ENCODE results near the gene VTI1A. TPM values are rescaled to one million over a fixed set of nuclear protein-coding genes. Genes with fewer than 3 reads are reported as not detected.

Gene VTI1A
- total and polyA plus RNA-seq, 2 of the 13 experiments (the other 11 are each of a cell fraction or from before 2014, with no cell fraction given), result 11.7 to 32.7 TPM

DNA sequence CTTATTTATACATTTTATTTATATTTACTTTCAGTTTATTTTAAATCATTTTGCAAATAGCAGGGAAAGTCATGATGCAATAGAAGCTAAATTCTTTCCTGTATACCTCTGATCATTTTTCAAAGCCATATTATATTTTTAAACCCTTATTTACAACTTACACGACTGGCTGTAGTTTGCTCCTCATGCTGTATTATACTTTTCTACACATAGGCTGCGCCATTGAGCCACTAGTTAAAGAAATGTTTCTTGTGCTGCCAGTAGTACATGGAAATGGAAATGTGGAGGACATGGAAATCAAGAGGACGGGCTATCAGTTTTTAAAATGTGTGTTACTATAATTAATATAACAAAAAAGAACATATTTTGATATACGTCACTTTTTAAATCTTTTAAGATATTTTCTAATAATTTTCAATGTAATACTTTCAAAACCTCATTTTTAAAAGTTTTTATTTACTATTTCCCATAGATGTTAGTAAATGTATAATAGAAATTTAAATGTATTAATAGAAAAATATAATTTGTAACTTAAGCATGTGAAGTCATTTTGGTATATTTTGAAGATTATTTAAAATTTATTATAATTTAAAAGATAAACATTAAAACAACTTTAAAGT is 118.5 kb downstream of the VTI1A start (continued):
- TF ChIP-seq, protein P1, sequence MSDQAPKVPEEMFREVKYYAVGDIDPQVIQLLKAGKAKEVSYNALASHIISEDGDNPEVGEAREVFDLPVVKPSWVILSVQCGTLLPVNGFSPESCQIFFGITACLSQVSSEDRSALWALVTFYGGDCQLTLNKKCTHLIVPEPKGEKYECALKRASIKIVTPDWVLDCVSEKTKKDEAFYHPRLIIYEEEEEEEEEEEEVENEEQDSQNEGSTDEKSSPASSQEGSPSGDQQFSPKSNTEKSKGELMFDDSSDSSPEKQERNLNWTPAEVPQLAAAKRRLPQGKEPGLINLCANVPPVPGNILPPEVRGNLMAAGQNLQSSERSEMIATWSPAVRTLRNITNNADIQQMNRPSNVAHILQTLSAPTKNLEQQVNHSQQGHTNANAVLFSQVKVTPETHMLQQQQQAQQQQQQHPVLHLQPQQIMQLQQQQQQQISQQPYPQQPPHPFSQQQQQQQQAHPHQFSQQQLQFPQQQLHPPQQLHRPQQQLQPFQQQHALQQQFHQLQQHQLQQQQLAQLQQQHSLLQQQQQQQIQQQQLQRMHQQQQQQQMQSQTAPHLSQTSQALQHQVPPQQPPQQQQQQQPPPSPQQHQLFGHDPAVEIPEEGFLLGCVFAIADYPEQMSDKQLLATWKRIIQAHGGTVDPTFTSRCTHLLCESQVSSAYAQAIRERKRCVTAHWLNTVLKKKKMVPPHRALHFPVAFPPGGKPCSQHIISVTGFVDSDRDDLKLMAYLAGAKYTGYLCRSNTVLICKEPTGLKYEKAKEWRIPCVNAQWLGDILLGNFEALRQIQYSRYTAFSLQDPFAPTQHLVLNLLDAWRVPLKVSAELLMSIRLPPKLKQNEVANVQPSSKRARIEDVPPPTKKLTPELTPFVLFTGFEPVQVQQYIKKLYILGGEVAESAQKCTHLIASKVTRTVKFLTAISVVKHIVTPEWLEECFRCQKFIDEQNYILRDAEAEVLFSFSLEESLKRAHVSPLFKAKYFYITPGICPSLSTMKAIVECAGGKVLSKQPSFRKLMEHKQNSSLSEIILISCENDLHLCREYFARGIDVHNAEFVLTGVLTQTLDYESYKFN (CRISPR knock-in tag; conservative IDR thresholded peaks at IDR 0.05), result no peak
- TF ChIP-seq CHD2 (IDR thresholded peaks at IDR 0.05; ENCODE audit: low read depth, low read length), result no peak
- peak; percentile 70; the same call in 1 of the 2 replicates for TF ChIP-seq RAD21 (CRISPR knock-in tag; IDR thresholded peaks at IDR 0.05)
- no peak for TF ChIP-seq ZNF24 (IDR thresholded peaks at IDR 0.05)
- TF ChIP-seq RXRA (CRISPR knock-in tag; IDR thresholded peaks at IDR 0.05), result no peak
- 0 out of 2 replicates have a peak, but pooled peaks have one; percentile 65 for TF ChIP-seq MIXL1 (CRISPR knock-in tag; IDR thresholded peaks at IDR 0.05)
- TF ChIP-seq EHMT2 (IDR thresholded peaks at IDR 0.05; ENCODE audit: borderline replicate concordance, low read depth, low read length), result peak; percentile 81; the same call in 1 of the 2 replicates
- no peak for TF ChIP-seq ZNF672 (CRISPR knock-in tag; IDR thresholded peaks at IDR 0.05)
- TF ChIP-seq, protein P2, sequence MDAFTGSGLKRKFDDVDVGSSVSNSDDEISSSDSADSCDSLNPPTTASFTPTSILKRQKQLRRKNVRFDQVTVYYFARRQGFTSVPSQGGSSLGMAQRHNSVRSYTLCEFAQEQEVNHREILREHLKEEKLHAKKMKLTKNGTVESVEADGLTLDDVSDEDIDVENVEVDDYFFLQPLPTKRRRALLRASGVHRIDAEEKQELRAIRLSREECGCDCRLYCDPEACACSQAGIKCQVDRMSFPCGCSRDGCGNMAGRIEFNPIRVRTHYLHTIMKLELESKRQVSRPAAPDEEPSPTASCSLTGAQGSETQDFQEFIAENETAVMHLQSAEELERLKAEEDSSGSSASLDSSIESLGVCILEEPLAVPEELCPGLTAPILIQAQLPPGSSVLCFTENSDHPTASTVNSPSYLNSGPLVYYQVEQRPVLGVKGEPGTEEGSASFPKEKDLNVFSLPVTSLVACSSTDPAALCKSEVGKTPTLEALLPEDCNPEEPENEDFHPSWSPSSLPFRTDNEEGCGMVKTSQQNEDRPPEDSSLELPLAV (CRISPR knock-in tag; conservative IDR thresholded peaks at IDR 0.05; ENCODE audit: low read depth), result no peak
- TF ChIP-seq ZNF644 (CRISPR knock-in tag; IDR thresholded peaks at IDR 0.05; ENCODE audit: low read depth), result peak; percentile 86
- no peak for TF ChIP-seq ETV6 (CRISPR knock-in tag; conservative IDR thresholded peaks at IDR 0.05)
- TF ChIP-seq, protein P3, sequence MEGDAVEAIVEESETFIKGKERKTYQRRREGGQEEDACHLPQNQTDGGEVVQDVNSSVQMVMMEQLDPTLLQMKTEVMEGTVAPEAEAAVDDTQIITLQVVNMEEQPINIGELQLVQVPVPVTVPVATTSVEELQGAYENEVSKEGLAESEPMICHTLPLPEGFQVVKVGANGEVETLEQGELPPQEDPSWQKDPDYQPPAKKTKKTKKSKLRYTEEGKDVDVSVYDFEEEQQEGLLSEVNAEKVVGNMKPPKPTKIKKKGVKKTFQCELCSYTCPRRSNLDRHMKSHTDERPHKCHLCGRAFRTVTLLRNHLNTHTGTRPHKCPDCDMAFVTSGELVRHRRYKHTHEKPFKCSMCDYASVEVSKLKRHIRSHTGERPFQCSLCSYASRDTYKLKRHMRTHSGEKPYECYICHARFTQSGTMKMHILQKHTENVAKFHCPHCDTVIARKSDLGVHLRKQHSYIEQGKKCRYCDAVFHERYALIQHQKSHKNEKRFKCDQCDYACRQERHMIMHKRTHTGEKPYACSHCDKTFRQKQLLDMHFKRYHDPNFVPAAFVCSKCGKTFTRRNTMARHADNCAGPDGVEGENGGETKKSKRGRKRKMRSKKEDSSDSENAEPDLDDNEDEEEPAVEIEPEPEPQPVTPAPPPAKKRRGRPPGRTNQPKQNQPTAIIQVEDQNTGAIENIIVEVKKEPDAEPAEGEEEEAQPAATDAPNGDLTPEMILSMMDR (CRISPR knock-in tag; IDR thresholded peaks at IDR 0.05), result peak; percentile 78
- TF ChIP-seq KLF11 (CRISPR knock-in tag; IDR thresholded peaks at IDR 0.05), result no peak
- TF ChIP-seq, protein P4, sequence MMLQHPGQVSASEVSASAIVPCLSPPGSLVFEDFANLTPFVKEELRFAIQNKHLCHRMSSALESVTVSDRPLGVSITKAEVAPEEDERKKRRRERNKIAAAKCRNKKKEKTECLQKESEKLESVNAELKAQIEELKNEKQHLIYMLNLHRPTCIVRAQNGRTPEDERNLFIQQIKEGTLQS (CRISPR knock-in tag; IDR thresholded peaks at IDR 0.05), result no peak
- TF ChIP-seq ZNF354B (CRISPR knock-in tag; IDR thresholded peaks at IDR 0.05), result no peak
- no peak for TF ChIP-seq SNAI1 (CRISPR knock-in tag; IDR thresholded peaks at IDR 0.05; ENCODE audit: borderline replicate concordance)
- no peak for TF ChIP-seq ZNF75D (CRISPR knock-in tag; IDR thresholded peaks at IDR 0.05; ENCODE audit: borderline replicate concordance)
- no peak for TF ChIP-seq ZNF567 (CRISPR knock-in tag; IDR thresholded peaks at IDR 0.05; ENCODE audit: borderline replicate concordance)
- TF ChIP-seq, protein P5, sequence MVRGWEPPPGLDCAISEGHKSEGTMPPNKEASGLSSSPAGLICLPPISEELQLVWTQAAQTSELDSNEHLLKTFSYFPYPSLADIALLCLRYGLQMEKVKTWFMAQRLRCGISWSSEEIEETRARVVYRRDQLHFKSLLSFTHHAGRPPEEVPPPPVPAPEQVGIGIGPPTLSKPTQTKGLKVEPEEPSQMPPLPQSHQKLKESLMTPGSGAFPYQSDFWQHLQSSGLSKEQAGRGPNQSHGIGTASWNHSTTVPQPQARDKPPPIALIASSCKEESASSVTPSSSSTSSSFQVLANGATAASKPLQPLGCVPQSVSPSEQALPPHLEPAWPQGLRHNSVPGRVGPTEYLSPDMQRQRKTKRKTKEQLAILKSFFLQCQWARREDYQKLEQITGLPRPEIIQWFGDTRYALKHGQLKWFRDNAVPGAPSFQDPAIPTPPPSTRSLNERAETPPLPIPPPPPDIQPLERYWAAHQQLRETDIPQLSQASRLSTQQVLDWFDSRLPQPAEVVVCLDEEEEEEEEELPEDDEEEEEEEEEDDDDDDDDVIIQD (CRISPR knock-in tag; IDR thresholded peaks at IDR 0.05; ENCODE audit: low read depth), result peak; percentile 86
- TF ChIP-seq EZH2 (conservative IDR thresholded peaks at IDR 0.05; ENCODE audit: low read depth, low read length), result no peak

Measured in HepG2 (cell line).